Lower lobe of right lung (tissue), 2 donors: ENCODE measurements around the gene PBX4. TPM values are rescaled to one million over a fixed set of nuclear protein-coding genes. Genes with fewer than 3 reads are reported as not detected.

Experiments used
- ATAC-seq, 2 donors: fragments of 200-7000 bp; cut with Tn5 transposase; one replicate each; pipeline ENCODE4 v1.9.1; 2020 to 2022; ENCODE audit warnings: mild to moderate bottlenecking in 2 of 2, moderate library complexity in 2 of 2
- DNase-seq: peaks from one replicate; pipeline ENCODE4 v3.0.0-alpha.2; 2020
- H3K27ac ChIP-seq: fragments of 200-600 bp; one replicate; pipeline ENCODE4 v1.8.0; 2022
- H3K27me3 ChIP-seq: fragments of 200-600 bp; one replicate; pipeline ENCODE4 v1.8.0; 2022; ENCODE audit warnings: low read depth
- H3K36me3 ChIP-seq: fragments of 200-600 bp; one replicate; pipeline ENCODE4 v1.8.0; 2022; ENCODE audit warnings: mild to moderate bottlenecking
- H3K4me1 ChIP-seq: fragments of 200-600 bp; one replicate; pipeline ENCODE4 v1.8.0; 2022
- H3K4me3 ChIP-seq: fragments of 200-600 bp; one replicate; pipeline ENCODE4 v1.8.0; 2022; ENCODE audit warnings: mild to moderate bottlenecking
- H3K9me3 ChIP-seq: fragments of 200-600 bp; one replicate; pipeline ENCODE4 v1.8.0; 2022
- CTCF ChIP-seq: fragments of 200-600 bp; IDR thresholded peaks from one replicate; pipeline ENCODE4 v1.8.0; 2022; ENCODE audit warnings: antibody characterized with exemption, mild to moderate bottlenecking
- intact Hi-C: fragments of 100-400 bp; cut with DNase I; formaldehyde crosslinking; loops from one replicate; pipeline ENCODE4 v1.11.0; 2022
- total RNA-seq: library from RNA; stranded (reverse); fragmentation: NEBNext Ultra II Directional; extraction: Animal tissue kit (Norgen Biotek cat#: 25700); gene quantifications from one replicate; pipeline ENCODE4 v1.2.1, GENCODE V29; 2021
- donor health status: DM: no; HTN: yes; CAD: no; lungs with severe emphysema.

Gene PBX4
- total RNA-seq, 1 donor from 2014 or later = 3.7 TPM

- no peaks in the 10 kb centered on the region for H3K4me1 ChIP-seq
- H3K36me3 ChIP-seq = no peaks in the 10 kb centered on the region
- DNase-seq (no peak), ATAC-seq (no peak)
- no peak overlapping the region for H3K27ac ChIP-seq
- intact Hi-C loops = no loop called here
- no peaks in the 10 kb centered on the region for H3K27me3 ChIP-seq
- TF ChIP-seq CTCF = no peak
- no peak overlapping the region for H3K4me3 ChIP-seq
- H3K9me3 ChIP-seq = no peaks in the 10 kb centered on the region
Measured at GRCh38 chr19:19561946-19562664, 56.4 kb downstream of the PBX4 start.

GRCh38 chr19:19559931-19560330, 58.6 kb downstream of the PBX4 start:
- ATAC-seq (no peak), DNase-seq (no peak)
- H3K27ac ChIP-seq = no peak overlapping the region
- no peaks in the 10 kb centered on the region for H3K9me3 ChIP-seq
- intact Hi-C loops = no loop called here
- H3K4me1 ChIP-seq = no peaks in the 10 kb centered on the region
- no peak for TF ChIP-seq CTCF
- no peak overlapping the region for H3K4me3 ChIP-seq
- H3K27me3 ChIP-seq = peaks cover 4% of the 10 kb centered on the region
- no peaks in the 10 kb centered on the region for H3K36me3 ChIP-seq

- intact Hi-C loops = no loop called here
Measured at GRCh38 chr19:19558636-19559035, 59.9 kb downstream of the PBX4 start.

GRCh38 chr19:19558055-19558454, 60.4 kb downstream of the PBX4 start:
- ATAC-seq (no peak), DNase-seq (no peak)
- Histone ChIP-seq H3K9me3 (no peaks in the 10 kb centered on the region), H3K27ac (no peak overlapping the region), H3K36me3 (no peaks in the 10 kb centered on the region), H3K4me1 (no peaks in the 10 kb centered on the region), H3K4me3 (no peak overlapping the region), H3K27me3 (peaks cover 9% of the 10 kb centered on the region)
- intact Hi-C loops = no loop called here
- TF ChIP-seq CTCF = no peak

More at GRCh38 chr19:19558636-19559035, 59.9 kb downstream of the PBX4 start:
- TF ChIP-seq CTCF = no peak
- H3K4me1 ChIP-seq = no peaks in the 10 kb centered on the region
- H3K9me3 ChIP-seq = no peaks in the 10 kb centered on the region
- H3K36me3 ChIP-seq = no peaks in the 10 kb centered on the region
- ATAC-seq (no peak), DNase-seq (no peak)
- no peak overlapping the region for H3K27ac ChIP-seq
- H3K27me3 ChIP-seq = peaks cover 9% of the 10 kb centered on the region
- no peak overlapping the region for H3K4me3 ChIP-seq

GRCh38 chr19:19554074-19555023, 64.1 kb downstream of the PBX4 start:
- DNase-seq = peak; percentile 74
- intact Hi-C loops = no loop called here

More at GRCh38 chr19:19554074-19555023, 64.1 kb downstream of the PBX4 start:
- H3K27me3 ChIP-seq = peaks cover 18% of the 10 kb centered on the region
- no peak overlapping the region for H3K27ac ChIP-seq
- no peak overlapping the region for H3K4me3 ChIP-seq
- H3K9me3 ChIP-seq = no peaks in the 10 kb centered on the region
- ATAC-seq = peak; percentile 68 to 72
- peak; percentile 79 for TF ChIP-seq CTCF
- no peaks in the 10 kb centered on the region for H3K4me1 ChIP-seq
- H3K36me3 ChIP-seq = no peaks in the 10 kb centered on the region
